Ishikawa (cell line): ENCODE measurements around the gene S100A2.

Source experiments
- CEBPB ChIP-seq: IDR thresholded peaks from 2 replicates; pipeline ENCODE4 v1.6.1; 2012
- CREB1 ChIP-seq: IDR thresholded peaks from 2 replicates; pipeline ENCODE4 v1.6.1; 2012; ENCODE audit warnings: low read depth
- EGR1 ChIP-seq: IDR thresholded peaks from 2 replicates; pipeline ENCODE4 v1.6.1; 2012
- EP300 ChIP-seq: IDR thresholded peaks from 2 replicates; pipeline ENCODE4 v1.6.1; 2012; ENCODE audit warnings: borderline replicate concordance
- FOXM1 ChIP-seq: IDR thresholded peaks from 2 replicates; pipeline ENCODE4 v1.6.1; 2012; ENCODE audit warnings: low read depth, borderline replicate concordance
- NFIC ChIP-seq: IDR thresholded peaks from 2 replicates; pipeline ENCODE4 v1.6.1; 2012
- TAF1 ChIP-seq: IDR thresholded peaks from 2 replicates; pipeline ENCODE4 v1.6.1; 2012; ENCODE audit warnings: low read depth, mild to moderate bottlenecking
- ZBTB7A ChIP-seq: IDR thresholded peaks from 2 replicates; pipeline ENCODE4 v1.6.1; 2012; ENCODE audit warnings: low read depth
- TF ChIP-seq, protein P1 (sequence below): IDR thresholded peaks from 2 replicates; pipeline ENCODE4 v1.6.1; 2012
- TF ChIP-seq, protein P2 (sequence below): IDR thresholded peaks from 2 replicates; pipeline ENCODE4 v1.6.1; 2012; ENCODE audit warnings: low read depth, mild to moderate bottlenecking

DNA sequence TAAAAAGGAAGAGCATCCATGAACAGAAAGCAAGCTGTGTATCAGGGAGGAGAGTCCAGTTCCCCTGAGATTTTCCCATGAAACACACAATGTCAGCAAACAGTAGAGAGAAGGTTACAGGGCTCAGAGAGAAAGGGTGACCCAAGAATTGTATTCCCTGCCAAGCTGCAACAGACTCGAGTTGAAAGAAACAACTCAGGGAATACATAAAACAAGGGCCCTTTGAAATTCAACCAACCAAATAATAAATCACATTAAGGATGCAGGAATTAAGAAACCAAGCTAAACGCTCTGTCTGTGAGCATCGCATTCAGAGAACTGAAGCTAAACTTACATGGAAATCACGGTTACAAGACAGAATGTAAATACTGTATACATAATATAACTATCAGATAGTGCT lies 27.1 kb upstream of the S100A2 start:
- TF ChIP-seq FOXM1 (no peak), NFIC (no peak), ZBTB7A (no peak), TAF1 (no peak), EP300 (no peak), CEBPB (no peak), EGR1 (no peak), CREB1 (no peak)
- TF ChIP-seq, protein P1, sequence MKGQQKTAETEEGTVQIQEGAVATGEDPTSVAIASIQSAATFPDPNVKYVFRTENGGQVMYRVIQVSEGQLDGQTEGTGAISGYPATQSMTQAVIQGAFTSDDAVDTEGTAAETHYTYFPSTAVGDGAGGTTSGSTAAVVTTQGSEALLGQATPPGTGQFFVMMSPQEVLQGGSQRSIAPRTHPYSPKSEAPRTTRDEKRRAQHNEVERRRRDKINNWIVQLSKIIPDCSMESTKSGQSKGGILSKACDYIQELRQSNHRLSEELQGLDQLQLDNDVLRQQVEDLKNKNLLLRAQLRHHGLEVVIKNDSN, result no peak
- TF ChIP-seq, protein P2, sequence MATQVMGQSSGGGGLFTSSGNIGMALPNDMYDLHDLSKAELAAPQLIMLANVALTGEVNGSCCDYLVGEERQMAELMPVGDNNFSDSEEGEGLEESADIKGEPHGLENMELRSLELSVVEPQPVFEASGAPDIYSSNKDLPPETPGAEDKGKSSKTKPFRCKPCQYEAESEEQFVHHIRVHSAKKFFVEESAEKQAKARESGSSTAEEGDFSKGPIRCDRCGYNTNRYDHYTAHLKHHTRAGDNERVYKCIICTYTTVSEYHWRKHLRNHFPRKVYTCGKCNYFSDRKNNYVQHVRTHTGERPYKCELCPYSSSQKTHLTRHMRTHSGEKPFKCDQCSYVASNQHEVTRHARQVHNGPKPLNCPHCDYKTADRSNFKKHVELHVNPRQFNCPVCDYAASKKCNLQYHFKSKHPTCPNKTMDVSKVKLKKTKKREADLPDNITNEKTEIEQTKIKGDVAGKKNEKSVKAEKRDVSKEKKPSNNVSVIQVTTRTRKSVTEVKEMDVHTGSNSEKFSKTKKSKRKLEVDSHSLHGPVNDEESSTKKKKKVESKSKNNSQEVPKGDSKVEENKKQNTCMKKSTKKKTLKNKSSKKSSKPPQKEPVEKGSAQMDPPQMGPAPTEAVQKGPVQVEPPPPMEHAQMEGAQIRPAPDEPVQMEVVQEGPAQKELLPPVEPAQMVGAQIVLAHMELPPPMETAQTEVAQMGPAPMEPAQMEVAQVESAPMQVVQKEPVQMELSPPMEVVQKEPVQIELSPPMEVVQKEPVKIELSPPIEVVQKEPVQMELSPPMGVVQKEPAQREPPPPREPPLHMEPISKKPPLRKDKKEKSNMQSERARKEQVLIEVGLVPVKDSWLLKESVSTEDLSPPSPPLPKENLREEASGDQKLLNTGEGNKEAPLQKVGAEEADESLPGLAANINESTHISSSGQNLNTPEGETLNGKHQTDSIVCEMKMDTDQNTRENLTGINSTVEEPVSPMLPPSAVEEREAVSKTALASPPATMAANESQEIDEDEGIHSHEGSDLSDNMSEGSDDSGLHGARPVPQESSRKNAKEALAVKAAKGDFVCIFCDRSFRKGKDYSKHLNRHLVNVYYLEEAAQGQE, result no peak
